NCI-H510A treated with DMSO at 0.1 percent for 48 hours (cell line): ENCODE results near the gene PTPRD.
"Not testable (repeated sequence)": the region's sequence is repeated elsewhere in the genome, so short reads cannot be mapped to it uniquely, and the experiment has no call there.

Source experiments
- DNase-seq: peaks from one replicate; lab custom pipeline; 2025; lab: John Stamatoyannopoulos, UW

PTPRD gene

GRCh38 chr9:8723195-8723594, 1889.6 kb downstream of the PTPRD start:
- no peak for DNase-seq

- DNase-seq: no peak
These were observed 1892.8 kb downstream of the PTPRD start for GRCh38 chr9:8719833-8720486.

GRCh38 chr9:8718121-8718725, 1894.6 kb downstream of the PTPRD start:
- no peak for DNase-seq

- DNase-seq: no peak
These were observed 1895.7 kb downstream of the PTPRD start for GRCh38 chr9:8717146-8717545.

- no peak for DNase-seq
These were observed 1897.0 kb downstream of the PTPRD start for GRCh38 chr9:8715788-8716187.

- DNase-seq: no peak
These were observed 1899.0 kb downstream of the PTPRD start for GRCh38 chr9:8713811-8714165.

GRCh38 chr9:8713149-8713810, 1899.5 kb downstream of the PTPRD start:
- no peak for DNase-seq

- no peak for DNase-seq
These were observed 1903.1 kb downstream of the PTPRD start for GRCh38 chr9:8709731-8710130.

GRCh38 chr9:8708728-8709127, 1904.1 kb downstream of the PTPRD start:
- no peak for DNase-seq

GRCh38 chr9:8706998-8707397, 1905.8 kb downstream of the PTPRD start:
- no peak for DNase-seq

- no peak for DNase-seq
These were observed 1906.3 kb downstream of the PTPRD start for GRCh38 chr9:8706531-8706930.

GRCh38 chr9:8705861-8706260, 1906.9 kb downstream of the PTPRD start:
- no peak for DNase-seq

- no peak for DNase-seq
These were observed 1908.9 kb downstream of the PTPRD start for GRCh38 chr9:8703904-8704303.

- DNase-seq: no peak
These were observed 1910.9 kb downstream of the PTPRD start for GRCh38 chr9:8701904-8702303.

GRCh38 chr9:8697565-8697964, 1915.2 kb downstream of the PTPRD start:
- not testable (repeated sequence) for DNase-seq

GRCh38 chr9:8696516-8696915, 1916.3 kb downstream of the PTPRD start:
- no peak for DNase-seq

- peak; percentile 71 for DNase-seq
These were observed 1917.7 kb downstream of the PTPRD start for GRCh38 chr9:8694983-8695588.

GRCh38 chr9:8693464-8693863, 1919.3 kb downstream of the PTPRD start:
- DNase-seq: no peak

GRCh38 chr9:8686516-8686915, 1926.3 kb downstream of the PTPRD start:
- DNase-seq: no peak

- DNase-seq: no peak
These were observed 1927.0 kb downstream of the PTPRD start for GRCh38 chr9:8685825-8686224.

GRCh38 chr9:8684978-8685708, 1927.7 kb downstream of the PTPRD start:
- no peak for DNase-seq

- DNase-seq: no peak
These were observed 1929.3 kb downstream of the PTPRD start for GRCh38 chr9:8683496-8683895.
